H9 (cell line): ENCODE data around the gene C1QB. TPM values are rescaled to one million over a fixed set of nuclear protein-coding genes. Genes with fewer than 3 reads are reported as not detected.

Source experiments
- DNase-seq: peaks from one replicate; pipeline ENCODE4 v3.0.0-alpha.2; 2017
- H2AFZ ChIP-seq: one replicate; pipeline ENCODE4 v1.6.1; 2013; ENCODE audit warnings: mild to moderate bottlenecking, low read length, control low read depth, moderate library complexity
- H2AK5ac ChIP-seq: 2 replicates; pipeline ENCODE4 v1.6.1; 2013; ENCODE audit warnings: low read length, control low read depth, mixed read lengths; ENCODE audit not compliant: insufficient read length
- H2BK120ac ChIP-seq: one replicate; pipeline ENCODE4 v1.6.1; 2013; ENCODE audit warnings: low read depth, mild to moderate bottlenecking, low read length, control low read depth, inconsistent platforms; ENCODE audit not compliant: poor library complexity, severe bottlenecking
- H2BK12ac ChIP-seq: 2 replicates; pipeline ENCODE4 v1.6.1; 2013; ENCODE audit warnings: low read length, control low read depth, mixed read lengths, low read depth; ENCODE audit not compliant: insufficient read length
- H2BK15ac ChIP-seq: 2 replicates; pipeline ENCODE4 v1.6.1; 2013; ENCODE audit warnings: low read depth, low read length, control low read depth
- H2BK20ac ChIP-seq: one replicate; pipeline ENCODE4 v1.6.1; 2013; ENCODE audit warnings: low read depth, mild to moderate bottlenecking, low read length, control low read depth, inconsistent platforms; ENCODE audit not compliant: poor library complexity, severe bottlenecking
- H2BK5ac ChIP-seq: 2 replicates; pipeline ENCODE4 v1.6.1; 2013; ENCODE audit warnings: low read length, control low read depth, mixed read lengths; ENCODE audit not compliant: insufficient read length
- H3K14ac ChIP-seq: 2 replicates; pipeline ENCODE4 v1.6.1; 2013; ENCODE audit warnings: low read length, control low read depth; ENCODE audit not compliant: insufficient read depth
- H3K18ac ChIP-seq: 2 replicates; pipeline ENCODE4 v1.6.1; 2013; ENCODE audit warnings: low read depth, mild to moderate bottlenecking, mixed read lengths, low read length, control low read depth; ENCODE audit not compliant: insufficient read length
- H3K23ac ChIP-seq: 2 replicates; pipeline ENCODE4 v1.6.1; 2013; ENCODE audit warnings: low read length, control low read depth, mixed read lengths, low read depth; ENCODE audit not compliant: insufficient read length
- H3K23me2 ChIP-seq: 2 replicates; pipeline ENCODE4 v1.6.1; 2013; ENCODE audit warnings: low read depth, mild to moderate bottlenecking, mixed read lengths, low read length, control low read depth; ENCODE audit not compliant: insufficient read length, poor library complexity, severe bottlenecking
- H3K27ac ChIP-seq: 2 replicates; pipeline ENCODE4 v1.5.1; 2013; ENCODE audit warnings: low read length, control low read depth, mixed read lengths, low read depth; ENCODE audit not compliant: insufficient read length
- H3K27me3 ChIP-seq: 2 replicates; pipeline ENCODE4 v1.6.1; 2013; ENCODE audit warnings: low read length, control low read depth, inconsistent platforms; ENCODE audit not compliant: insufficient read depth
- H3K4ac ChIP-seq: 2 replicates; pipeline ENCODE4 v1.6.1; 2013; ENCODE audit warnings: low read depth, mild to moderate bottlenecking, control low read depth, inconsistent platforms, low read length, moderate library complexity
- H3K4me1 ChIP-seq: 2 replicates; pipeline ENCODE4 v1.6.1; 2013; ENCODE audit warnings: low read length, control low read depth, inconsistent platforms; ENCODE audit not compliant: insufficient read depth
- H3K4me2 ChIP-seq: 2 replicates; pipeline ENCODE4 v1.6.1; 2013; ENCODE audit warnings: low read length, control low read depth, mixed read lengths; ENCODE audit not compliant: insufficient read length, insufficient read depth
- H3K56ac ChIP-seq: 2 replicates; pipeline ENCODE4 v1.6.1; 2013; ENCODE audit warnings: low read depth, mild to moderate bottlenecking, mixed read lengths, low read length, control low read depth; ENCODE audit not compliant: insufficient read length
- H3K79me1 ChIP-seq: 2 replicates; pipeline ENCODE4 v1.6.1; 2013; ENCODE audit warnings: low read depth, mild to moderate bottlenecking, moderate library complexity, low read length, control low read depth, inconsistent platforms; ENCODE audit not compliant: insufficient read depth, poor library complexity, severe bottlenecking
- H3K79me2 ChIP-seq: 2 replicates; pipeline ENCODE4 v1.6.1; 2013; ENCODE audit warnings: low read length, control low read depth, inconsistent platforms; ENCODE audit not compliant: insufficient read depth
- H3K9ac ChIP-seq: 2 replicates; pipeline ENCODE4 v1.6.1; 2013; ENCODE audit warnings: low read length, control low read depth, mixed read lengths; ENCODE audit not compliant: insufficient read length; ENCODE audit errors: extremely low read depth
- H3K9me3 ChIP-seq: one replicate; pipeline ENCODE4 v1.6.1; 2013; ENCODE audit warnings: low read depth, low read length, inconsistent platforms; ENCODE audit not compliant: control insufficient read depth
- H3T11ph ChIP-seq: one replicate; pipeline ENCODE4 v1.6.1; 2013; ENCODE audit warnings: mild to moderate bottlenecking, low read length, control low read depth, inconsistent platforms
- H4K20me1 ChIP-seq: one replicate; pipeline ENCODE4 v1.6.1; 2013; ENCODE audit not compliant: control insufficient read depth, insufficient read length, insufficient read depth
- H4K5ac ChIP-seq: 2 replicates; pipeline ENCODE4 v1.6.1; 2013; ENCODE audit warnings: low read depth, mild to moderate bottlenecking, mixed read lengths, low read length, control low read depth; ENCODE audit not compliant: insufficient read length
- H4K8ac ChIP-seq: replicated peaks from 2 replicates; pipeline ENCODE4 v1.6.1; 2013; ENCODE audit warnings: low read length, control low read depth, mixed read lengths, low read depth; ENCODE audit not compliant: insufficient read length
- H4K91ac ChIP-seq: 2 replicates; pipeline ENCODE4 v1.6.1; 2013; ENCODE audit warnings: low read depth, mild to moderate bottlenecking, moderate library complexity, mixed read lengths, low read length, control low read depth; ENCODE audit not compliant: insufficient read length
- H3K27ac Mint-ChIP-seq, 3 experiments: 2 replicates in 2 of 3; 3 replicates in 1 of 3; pipeline ENCODE4 v1.8.0; 2020 to 2021; ENCODE audit warnings: mixed read lengths in 3 of 3, mild to moderate bottlenecking in 1 of 3, moderate library complexity in 1 of 3
- H3K27me3 Mint-ChIP-seq: 2 replicates; pipeline ENCODE4 v1.8.0; 2021; ENCODE audit warnings: low read depth, mild to moderate bottlenecking, moderate library complexity, mixed read lengths
- H3K36me3 Mint-ChIP-seq, 3 experiments: 2 replicates in 2 of 3; 3 replicates in 1 of 3; pipeline ENCODE4 v1.8.0; 2020 to 2021; ENCODE audit warnings: low read depth in 3 of 3, mixed read lengths in 3 of 3; ENCODE audit not compliant: insufficient read depth in 1 of 3
- H3K4me1 Mint-ChIP-seq, 2 experiments: 2 replicates each; pipeline ENCODE4 v1.8.0; 2020; ENCODE audit warnings: mixed read lengths in 2 of 2
- H3K4me3 Mint-ChIP-seq, 2 experiments: 2 replicates in 1 of 2; 3 replicates in 1 of 2; pipeline ENCODE4 v1.8.0; 2020 to 2021; ENCODE audit warnings: mild to moderate bottlenecking in 2 of 2, mixed read lengths in 2 of 2, moderate library complexity in 1 of 2
- H3K9me3 Mint-ChIP-seq, 2 experiments: 2 replicates in 1 of 2; 3 replicates in 1 of 2; pipeline ENCODE4 v1.8.0; 2020; ENCODE audit warnings: mild to moderate bottlenecking in 2 of 2, mixed read lengths in 2 of 2, moderate library complexity in 1 of 2
- CTCF ChIP-seq: fragments of 200-600 bp; sonication (generic); conservative IDR thresholded peaks from 3 replicates; pipeline ENCODE4 v1.8.0; 2021; ENCODE audit warnings: antibody characterized with exemption, mild to moderate bottlenecking
- WGBS: extraction: QIAGEN DNeasy Blood & Tissue Kit; methylation state at CpG from one replicate; pipeline ENCODE4 v1.1.7; 2013; ENCODE audit warnings: missing lambda C conversion rate, low lambda C conversion rate, mixed read lengths; ENCODE audit not compliant: insufficient read length; ENCODE audit errors: extremely low coverage; 5-methylcytosine and 5-hydroxymethylcytosine counted together
- total RNA-seq: library from RNA; stranded (reverse); gene quantifications from 2 replicates; pipeline ENCODE4 v1.2.1, GENCODE V29; 2021

The C1QB gene
- total RNA-seq, 1 experiment from 2014 or later, result not detected

GRCh38 chr1:22635436-22635835, 17.6 kb upstream of the C1QB start:
- Histone ChIP-seq H3K27me3 (no peaks in the 10 kb centered on the region), H3K18ac (no peak overlapping the region), H2BK15ac (no peak overlapping the region), H3K79me1 (no peaks in the 10 kb centered on the region), H2AFZ (no peak overlapping the region), H3T11ph (no peak overlapping the region), H2BK5ac (no peak overlapping the region), H3K4me1 (peaks cover 1% of the 10 kb centered on the region; the same call in 1 of the 2 replicates), H3K23ac (no peak overlapping the region), H3K9ac (no peak overlapping the region), H2BK20ac (no peak overlapping the region), H2BK120ac (no peak overlapping the region), H4K8ac (no peak overlapping the region), H3K23me2 (no peaks in the 10 kb centered on the region), H4K5ac (no peak overlapping the region), H3K9me3 (no peaks in the 10 kb centered on the region), H3K4me2 (no peak overlapping the region), H4K20me1 (peaks cover 3% of the 10 kb centered on the region), H3K27ac (no peak overlapping the region), H2AK5ac (no peak overlapping the region), H3K14ac (no peak overlapping the region), H4K91ac (no peak overlapping the region), H3K56ac (no peak overlapping the region), H2BK12ac (no peak overlapping the region), H3K79me2 (no peaks in the 10 kb centered on the region), H3K4ac (no peak overlapping the region)
- Mint-ChIP-seq H3K27me3 (peaks cover 1% of the 10 kb centered on the region; the same call in 1 of the 2 replicates), H3K4me1 (peaks cover 19 to 27% of the 10 kb centered on the region in 2 experiments), H3K27ac (no peak overlapping the region), H3K4me3 (no peak overlapping the region), H3K9me3 (no peaks in the 10 kb centered on the region), H3K36me3 (no peaks in the 10 kb centered on the region; a peak in 1 of 7 replicates)
- no peak for DNase-seq
- no CpG with 5 or more reads among the region's 7 CpGs for WGBS
- no peak for TF ChIP-seq CTCF
